ENCODE results near the gene UNC13C. TPM values are rescaled to one million over a fixed set of nuclear protein-coding genes. Genes with fewer than 3 reads are reported as not detected.

UNC13C gene
- polyA plus RNA-seq, 1 of the 3 experiments (the other 2 are of a cell fraction) = not detected

- Histone ChIP-seq H3K4me3 (ENCODE audit: low read depth in 2 of 2, low read length in 1 of 2) (no peak overlapping the region), H3K79me2 (ENCODE audit: insufficient read depth) (no peaks in the 10 kb centered on the region), H3K4me1 (ENCODE audit: control insufficient read depth in 1 of 2, insufficient read depth in 2 of 2, low read depth in 1 of 2, low read length in 1 of 2) (no peaks in the 10 kb centered on the region), H3K27ac (ENCODE audit: low read depth in 2 of 2, low read length in 1 of 2) (no peak overlapping the region), H3F3A (replicated peaks; ENCODE audit: insufficient read depth) (no peaks in the 10 kb centered on the region), H3K27me3 (ENCODE audit: insufficient read depth) (no peaks in the 10 kb centered on the region), H3K9me2 (no peaks in the 10 kb centered on the region), H3K36me3 (replicated peaks in 1 of 2; ENCODE audit: control insufficient read depth in 1 of 2, insufficient read depth in 2 of 2, low read length in 1 of 2) (no peaks in the 10 kb centered on the region), H3K4me2 (no peak overlapping the region), H2AFZ (ENCODE audit: low read depth) (no peak overlapping the region), H3K9me3 (no peaks in the 10 kb centered on the region), H4K20me1 (ENCODE audit: insufficient read depth) (no peaks in the 10 kb centered on the region), H3K9ac (no peak overlapping the region)
- TF ChIP-seq CTCF (IDR thresholded peaks at IDR 0.05) = no peak
- TF ChIP-seq, protein P1, sequence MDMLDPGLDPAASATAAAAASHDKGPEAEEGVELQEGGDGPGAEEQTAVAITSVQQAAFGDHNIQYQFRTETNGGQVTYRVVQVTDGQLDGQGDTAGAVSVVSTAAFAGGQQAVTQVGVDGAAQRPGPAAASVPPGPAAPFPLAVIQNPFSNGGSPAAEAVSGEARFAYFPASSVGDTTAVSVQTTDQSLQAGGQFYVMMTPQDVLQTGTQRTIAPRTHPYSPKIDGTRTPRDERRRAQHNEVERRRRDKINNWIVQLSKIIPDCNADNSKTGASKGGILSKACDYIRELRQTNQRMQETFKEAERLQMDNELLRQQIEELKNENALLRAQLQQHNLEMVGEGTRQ (IDR thresholded peaks at IDR 0.05; ENCODE audit: borderline replicate concordance, low read depth, low read length) = no peak
- no peak for TF ChIP-seq RAD21 (IDR thresholded peaks at IDR 0.05; ENCODE audit: low read length)
- no peak for TF ChIP-seq RCOR1 (IDR thresholded peaks at IDR 0.05; ENCODE audit: low read length)
- no peak for TF ChIP-seq GATA2 (CRISPR knock-in tag; IDR thresholded peaks at IDR 0.05)
- TF ChIP-seq SIN3A (IDR thresholded peaks at IDR 0.05; ENCODE audit: borderline replicate concordance, low read depth, low read length) = no peak
- TF ChIP-seq SMC3 (IDR thresholded peaks at IDR 0.05; ENCODE audit: low read depth, low read length) = no peak
- TF ChIP-seq, protein P2, sequence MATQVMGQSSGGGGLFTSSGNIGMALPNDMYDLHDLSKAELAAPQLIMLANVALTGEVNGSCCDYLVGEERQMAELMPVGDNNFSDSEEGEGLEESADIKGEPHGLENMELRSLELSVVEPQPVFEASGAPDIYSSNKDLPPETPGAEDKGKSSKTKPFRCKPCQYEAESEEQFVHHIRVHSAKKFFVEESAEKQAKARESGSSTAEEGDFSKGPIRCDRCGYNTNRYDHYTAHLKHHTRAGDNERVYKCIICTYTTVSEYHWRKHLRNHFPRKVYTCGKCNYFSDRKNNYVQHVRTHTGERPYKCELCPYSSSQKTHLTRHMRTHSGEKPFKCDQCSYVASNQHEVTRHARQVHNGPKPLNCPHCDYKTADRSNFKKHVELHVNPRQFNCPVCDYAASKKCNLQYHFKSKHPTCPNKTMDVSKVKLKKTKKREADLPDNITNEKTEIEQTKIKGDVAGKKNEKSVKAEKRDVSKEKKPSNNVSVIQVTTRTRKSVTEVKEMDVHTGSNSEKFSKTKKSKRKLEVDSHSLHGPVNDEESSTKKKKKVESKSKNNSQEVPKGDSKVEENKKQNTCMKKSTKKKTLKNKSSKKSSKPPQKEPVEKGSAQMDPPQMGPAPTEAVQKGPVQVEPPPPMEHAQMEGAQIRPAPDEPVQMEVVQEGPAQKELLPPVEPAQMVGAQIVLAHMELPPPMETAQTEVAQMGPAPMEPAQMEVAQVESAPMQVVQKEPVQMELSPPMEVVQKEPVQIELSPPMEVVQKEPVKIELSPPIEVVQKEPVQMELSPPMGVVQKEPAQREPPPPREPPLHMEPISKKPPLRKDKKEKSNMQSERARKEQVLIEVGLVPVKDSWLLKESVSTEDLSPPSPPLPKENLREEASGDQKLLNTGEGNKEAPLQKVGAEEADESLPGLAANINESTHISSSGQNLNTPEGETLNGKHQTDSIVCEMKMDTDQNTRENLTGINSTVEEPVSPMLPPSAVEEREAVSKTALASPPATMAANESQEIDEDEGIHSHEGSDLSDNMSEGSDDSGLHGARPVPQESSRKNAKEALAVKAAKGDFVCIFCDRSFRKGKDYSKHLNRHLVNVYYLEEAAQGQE (IDR thresholded peaks at IDR 0.05; ENCODE audit: low read depth, low read length) = no peak
- TF ChIP-seq JUND (IDR thresholded peaks at IDR 0.05) = no peak
- WGBS (ENCODE audit: low lambda C conversion rate) = 3% methylated on average over 1 of the region's 1 CpG
- no peak for DNase-seq
- ChIA-PET POLR2A (no interaction called here), CTCF (no interaction called here)
Measured at GRCh38 chr15:54520616-54521015, 542.4 kb downstream of the UNC13C start.

DNA sequence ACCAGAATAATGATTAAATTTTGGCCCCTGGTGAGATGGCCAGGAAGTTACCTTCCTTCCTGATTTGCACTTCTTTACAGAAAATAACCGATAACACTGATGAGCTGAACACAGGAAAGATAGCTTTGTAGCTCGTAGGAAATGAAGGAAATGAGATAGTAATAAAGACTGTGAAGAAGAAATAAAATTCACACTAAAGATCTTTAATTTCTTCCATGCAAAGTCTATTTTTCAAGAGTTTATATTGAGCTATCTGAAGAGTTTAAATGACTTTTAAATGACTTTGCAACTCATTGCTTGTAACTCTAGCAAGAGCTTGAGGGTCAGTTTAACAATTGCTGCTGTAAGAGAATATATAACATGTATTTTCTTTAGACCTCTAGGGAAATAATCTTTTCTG, 543.0 kb downstream of the UNC13C start:
- no peak overlapping the region for H3K9ac ChIP-seq
- H3K27me3 ChIP-seq (ENCODE audit: insufficient read depth) = no peaks in the 10 kb centered on the region
- TF ChIP-seq POLR2AphosphoS5 (IDR thresholded peaks at IDR 0.05; ENCODE audit: low read depth, low read length) (no peak), FOXM1 (IDR thresholded peaks at IDR 0.05; ENCODE audit: low read depth) (no peak), SIN3A (IDR thresholded peaks at IDR 0.05; ENCODE audit: borderline replicate concordance, low read depth, low read length) (no peak), TAF1 (IDR thresholded peaks at IDR 0.05; ENCODE audit: borderline replicate concordance, low read depth, low read length) (no peak)
- no peaks in the 10 kb centered on the region for H4K20me1 ChIP-seq (ENCODE audit: insufficient read depth)
- H3K4me2 ChIP-seq = no peak overlapping the region
- ChIA-PET POLR2A (no interaction called here), CTCF (no interaction called here)
- no peak overlapping the region for H2AFZ ChIP-seq (ENCODE audit: low read depth)
- H3K36me3 ChIP-seq (replicated peaks in 1 of 2; ENCODE audit: control insufficient read depth in 1 of 2, insufficient read depth in 2 of 2, low read length in 1 of 2) = no peaks in the 10 kb centered on the region
- WGBS (ENCODE audit: low lambda C conversion rate) = 2% methylated on average over 2 of the region's 2 CpGs
- H3K27ac ChIP-seq (ENCODE audit: low read depth in 2 of 2, low read length in 1 of 2) = no peak overlapping the region
- DNase-seq = no peak
- no peaks in the 10 kb centered on the region for H3K79me2 ChIP-seq (ENCODE audit: insufficient read depth)
- H3K4me1 ChIP-seq (ENCODE audit: control insufficient read depth in 1 of 2, insufficient read depth in 2 of 2, low read depth in 1 of 2, low read length in 1 of 2) = no peaks in the 10 kb centered on the region
- no peaks in the 10 kb centered on the region for H3F3A ChIP-seq (replicated peaks; ENCODE audit: insufficient read depth)
- H3K4me3 ChIP-seq (ENCODE audit: low read depth in 2 of 2, low read length in 1 of 2) = no peak overlapping the region
- no peaks in the 10 kb centered on the region for H3K9me2 ChIP-seq
- no peaks in the 10 kb centered on the region for H3K9me3 ChIP-seq
